ENCODE measurements around the gene PDGFRB.

DNA sequence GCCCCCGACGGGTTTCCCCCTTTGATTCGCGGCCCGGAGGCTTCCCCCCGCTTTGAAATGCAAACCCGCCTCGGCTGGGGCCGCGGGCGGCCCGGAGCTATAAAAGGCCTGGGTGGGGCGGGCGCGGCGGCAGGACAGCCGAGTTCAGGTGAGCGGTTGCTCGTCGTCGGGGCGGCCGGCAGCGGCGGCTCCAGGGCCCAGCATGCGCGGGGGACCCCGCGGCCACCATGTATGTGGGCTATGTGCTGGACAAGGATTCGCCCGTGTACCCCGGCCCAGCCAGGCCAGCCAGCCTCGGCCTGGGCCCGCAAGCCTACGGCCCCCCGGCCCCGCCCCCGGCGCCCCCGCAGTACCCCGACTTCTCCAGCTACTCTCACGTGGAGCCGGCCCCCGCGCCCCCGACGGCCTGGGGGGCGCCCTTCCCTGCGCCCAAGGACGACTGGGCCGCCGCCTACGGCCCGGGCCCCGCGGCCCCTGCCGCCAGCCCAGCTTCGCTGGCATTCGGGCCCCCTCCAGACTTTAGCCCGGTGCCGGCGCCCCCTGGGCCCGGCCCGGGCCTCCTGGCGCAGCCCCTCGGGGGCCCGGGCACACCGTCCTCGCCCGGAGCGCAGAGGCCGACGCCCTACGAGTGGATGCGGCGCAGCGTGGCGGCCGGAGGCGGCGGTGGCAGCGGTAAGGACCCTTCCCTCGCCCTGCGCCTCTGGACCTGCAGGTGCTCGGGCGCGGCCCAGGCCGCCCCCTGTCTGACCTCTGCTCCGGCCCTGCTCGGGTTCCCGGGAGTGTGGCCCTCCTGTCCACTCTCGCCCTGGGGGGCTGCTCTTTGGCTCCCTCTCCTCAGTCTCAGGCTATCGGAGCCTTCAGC is 11.2 kb upstream of the PDGFRB start, which contains the start of gene CDX1:
- TF ChIP-seq, protein P1, sequence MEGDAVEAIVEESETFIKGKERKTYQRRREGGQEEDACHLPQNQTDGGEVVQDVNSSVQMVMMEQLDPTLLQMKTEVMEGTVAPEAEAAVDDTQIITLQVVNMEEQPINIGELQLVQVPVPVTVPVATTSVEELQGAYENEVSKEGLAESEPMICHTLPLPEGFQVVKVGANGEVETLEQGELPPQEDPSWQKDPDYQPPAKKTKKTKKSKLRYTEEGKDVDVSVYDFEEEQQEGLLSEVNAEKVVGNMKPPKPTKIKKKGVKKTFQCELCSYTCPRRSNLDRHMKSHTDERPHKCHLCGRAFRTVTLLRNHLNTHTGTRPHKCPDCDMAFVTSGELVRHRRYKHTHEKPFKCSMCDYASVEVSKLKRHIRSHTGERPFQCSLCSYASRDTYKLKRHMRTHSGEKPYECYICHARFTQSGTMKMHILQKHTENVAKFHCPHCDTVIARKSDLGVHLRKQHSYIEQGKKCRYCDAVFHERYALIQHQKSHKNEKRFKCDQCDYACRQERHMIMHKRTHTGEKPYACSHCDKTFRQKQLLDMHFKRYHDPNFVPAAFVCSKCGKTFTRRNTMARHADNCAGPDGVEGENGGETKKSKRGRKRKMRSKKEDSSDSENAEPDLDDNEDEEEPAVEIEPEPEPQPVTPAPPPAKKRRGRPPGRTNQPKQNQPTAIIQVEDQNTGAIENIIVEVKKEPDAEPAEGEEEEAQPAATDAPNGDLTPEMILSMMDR (IDR thresholded peaks at IDR 0.05; ENCODE audit: low read depth, low read length, missing input control), result no peak
- no peak for TF ChIP-seq TAF1 (conservative IDR thresholded peaks at IDR 0.05)
- no peak for TF ChIP-seq RAD21 (IDR thresholded peaks at IDR 0.05)
